BJ (cell line): ENCODE measurements around the gene TMIE. TPM values are rescaled to one million over a fixed set of nuclear protein-coding genes. Genes with fewer than 3 reads are reported as not detected.

Experiments
- CTCF ChIA-PET: fragments of 350-600 bp; formaldehyde crosslinking; extraction: SDS; loops from one replicate; lab custom pipeline; 2021; ENCODE audit warnings: antibody characterized with exemption, inconsistent platforms; lab: Yijun Ruan, JAX
- POLR2A ChIA-PET: fragments of 300-600 bp; sonication (Branson Sonifier 250); formaldehyde crosslinking; extraction: SDS; loops from one replicate; lab custom pipeline; 2021; ENCODE audit warnings: antibody characterized with exemption; lab: Charles Lee
- DNase-seq: peaks from one replicate; pipeline ENCODE4 v3.0.0-alpha.2; 2011; ENCODE audit warnings: low read depth
- H3K27me3 ChIP-seq: 2 replicates; pipeline ENCODE4 v1.6.0; 2011; ENCODE audit warnings: low read length; ENCODE audit not compliant: control insufficient read depth, insufficient read depth
- H3K36me3 ChIP-seq: 2 replicates; pipeline ENCODE4 v1.5.1; 2011; ENCODE audit warnings: low read length; ENCODE audit not compliant: control insufficient read depth, insufficient read depth
- H3K4me3 ChIP-seq: 2 replicates; pipeline ENCODE4 v1.5.1; 2011; ENCODE audit warnings: low read depth, mild to moderate bottlenecking, control low read depth, low read length
- CTCF ChIP-seq: IDR thresholded peaks from 2 replicates; pipeline ENCODE4 v1.5.1; 2011; ENCODE audit warnings: low read depth, mild to moderate bottlenecking, control low read depth, inconsistent platforms, low read length, moderate library complexity; ENCODE audit not compliant: insufficient read depth
- polyA plus RNA-seq: library from polyadenylated mRNA; depleted of rRNA; stranded (reverse); fragments of >200 nt; gene quantifications from 2 replicates; pipeline ENCODE4 v1.2.3, GENCODE V29; 2011

Gene TMIE
- polyA plus RNA-seq, 1 experiment = 0.27 TPM

DNA sequence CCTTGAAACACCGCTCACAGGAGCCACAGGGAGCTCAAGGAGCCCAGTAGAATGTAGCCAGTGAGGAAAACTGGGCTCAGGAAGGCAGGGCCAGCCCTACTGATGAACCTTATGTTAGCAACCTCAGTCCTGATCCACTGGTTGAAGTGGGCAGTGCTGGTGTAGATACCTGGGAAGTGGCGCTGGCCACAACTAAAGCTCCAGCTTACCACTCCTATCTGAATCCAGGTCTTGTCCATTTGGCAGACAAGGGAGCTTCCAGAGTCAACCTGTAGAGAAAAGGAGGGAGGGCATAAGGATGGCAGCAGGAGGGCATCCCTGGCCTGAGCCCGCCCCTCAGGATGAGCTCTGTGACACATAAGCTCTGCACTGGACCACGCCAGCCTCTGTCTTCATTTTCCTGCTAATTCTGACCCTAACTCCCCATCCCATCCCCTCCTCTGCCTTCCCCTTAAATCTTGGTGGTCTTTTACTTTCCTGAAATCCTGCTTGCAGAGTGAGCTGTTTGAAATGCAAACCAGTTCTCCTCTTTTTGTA, 18.6 kb downstream of the TMIE start:
- POLR2A ChIA-PET = no interaction called here
- H3K4me3 ChIP-seq = no peak overlapping the region
- H3K27me3 ChIP-seq = peaks cover 3% of the 10 kb centered on the region
- TF ChIP-seq CTCF = no peak
- H3K36me3 ChIP-seq = no peaks in the 10 kb centered on the region
- CTCF ChIA-PET = interaction anchor here (1.1 to 2.1 kb wide), 6 partner anchors 10 to 190 kb away, joined by 3 to 11 read pairs (median 4); no protein-coding TSS in a partner anchor
- no peak for DNase-seq

- POLR2A ChIA-PET = no interaction called here
- Histone ChIP-seq H3K27me3 (peaks cover 2% of the 10 kb centered on the region), H3K4me3 (no peak overlapping the region), H3K36me3 (no peaks in the 10 kb centered on the region)
- no peak for TF ChIP-seq CTCF
- CTCF ChIA-PET = interaction anchor here (0.9 to 1.6 kb wide), 3 partner anchors 11 to 174 kb away, joined by 3 to 4 read pairs (median 3); no protein-coding TSS in a partner anchor
- DNase-seq = no peak
Observed at GRCh38 chr3:46721009-46721408, 19.8 kb downstream of the TMIE start.

DNA sequence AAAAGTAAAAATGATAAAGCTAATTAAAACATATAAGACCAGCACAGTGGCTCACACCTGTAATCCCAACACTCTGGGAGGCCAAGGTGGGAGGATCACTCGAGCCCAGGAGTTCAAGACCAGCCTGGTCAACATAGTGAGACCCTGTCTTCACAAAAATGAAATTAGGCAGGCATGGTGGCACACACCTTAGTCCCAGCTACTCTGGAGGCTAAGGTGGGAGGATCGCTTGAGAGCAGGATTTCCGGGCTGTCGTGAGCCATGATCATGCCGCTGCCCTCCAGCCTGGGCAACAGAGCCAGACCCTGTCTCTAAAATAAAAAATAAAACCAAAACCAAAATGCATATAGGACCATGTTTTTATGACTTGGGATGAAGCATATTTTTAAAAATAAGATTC, 21.3 kb downstream of the TMIE start:
- H3K36me3 ChIP-seq = no peaks in the 10 kb centered on the region
- CTCF ChIA-PET = interaction anchor here (1.2 to 1.6 kb wide), 2 partner anchors 12 to 17 kb away, joined by 3 to 6 read pairs; no protein-coding TSS in a partner anchor
- TF ChIP-seq CTCF = no peak
- POLR2A ChIA-PET = no interaction called here
- H3K27me3 ChIP-seq = peaks cover 2% of the 10 kb centered on the region
- no peak for DNase-seq
- H3K4me3 ChIP-seq = no peak overlapping the region

DNA sequence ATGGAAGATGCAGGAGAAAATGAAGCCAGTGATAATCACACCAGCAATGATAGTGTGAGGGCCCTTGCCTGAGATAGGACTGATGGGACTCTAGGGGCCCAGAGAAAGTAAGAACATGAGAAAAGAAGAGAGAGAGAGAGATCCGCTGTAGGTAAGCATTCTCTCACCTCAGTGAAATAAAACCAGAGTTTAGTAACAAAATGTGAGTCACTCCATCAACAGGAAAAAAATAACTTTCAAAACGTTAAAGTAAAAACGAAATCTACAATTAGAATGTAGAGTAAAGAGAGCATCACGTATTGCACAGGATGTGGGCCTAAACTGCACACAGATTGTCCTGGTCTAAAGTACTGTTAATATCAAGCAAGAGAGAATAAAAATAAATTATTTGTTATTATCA, 23.2 kb downstream of the TMIE start:
- ChIA-PET CTCF (no interaction called here), POLR2A (no interaction called here)
- DNase-seq = no peak
- H3K36me3 ChIP-seq = no peaks in the 10 kb centered on the region
- TF ChIP-seq CTCF = no peak
- H3K4me3 ChIP-seq = no peak overlapping the region
- peaks cover 4% of the 10 kb centered on the region for H3K27me3 ChIP-seq

- no peak for DNase-seq
- Histone ChIP-seq H3K36me3 (no peaks in the 10 kb centered on the region), H3K4me3 (no peak overlapping the region), H3K27me3 (peaks cover 4% of the 10 kb centered on the region)
- no peak for TF ChIP-seq CTCF
- CTCF ChIA-PET = no interaction called here
- POLR2A ChIA-PET = no interaction called here
Observed at GRCh38 chr3:46725621-46726314, 24.6 kb downstream of the TMIE start.
